Activated CD8-positive, alpha-beta memory T cell treated with anti-CD3 and anti-CD28 coated beads for 4 hours (primary cell): ENCODE measurements around the gene MTG2.

Experiments used
- DNase-seq, 2 donors: peaks; one replicate each; pipeline ENCODE4 v3.0.0-alpha.2; 2020; ENCODE audit warnings: low read depth in 2 of 2

Gene MTG2

GRCh38 chr20:62163485-62163865 lies 19.4 kb upstream of the MTG2 start:
- no peak for DNase-seq

GRCh38 chr20:62163986-62164762 lies 18.7 kb upstream of the MTG2 start:
- DNase-seq = no peak

GRCh38 chr20:62164879-62165761 lies 17.7 kb upstream of the MTG2 start:
- no peak for DNase-seq

GRCh38 chr20:62165762-62166399 lies 16.9 kb upstream of the MTG2 start:
- no peak for DNase-seq

- DNase-seq = no peak
Observed at GRCh38 chr20:62167474-62167873, 15.4 kb upstream of the MTG2 start.

- DNase-seq = no peak
Observed at GRCh38 chr20:62168061-62168460, 14.8 kb upstream of the MTG2 start.

GRCh38 chr20:62168890-62169435 lies 13.9 kb upstream of the MTG2 start:
- DNase-seq = no peak

- no peak for DNase-seq
Observed at GRCh38 chr20:62170536-62170935, 12.3 kb upstream of the MTG2 start.

- no peak for DNase-seq
Observed at GRCh38 chr20:62171245-62171644, 11.6 kb upstream of the MTG2 start.

- no peak for DNase-seq
Observed at GRCh38 chr20:62172666-62173065, 10.2 kb upstream of the MTG2 start.

GRCh38 chr20:62174021-62174804 lies 8.6 kb upstream of the MTG2 start:
- DNase-seq = no peak

GRCh38 chr20:62174870-62175624 lies 7.8 kb upstream of the MTG2 start:
- no peak for DNase-seq

GRCh38 chr20:62175711-62176110 lies 7.1 kb upstream of the MTG2 start:
- no peak for DNase-seq

- DNase-seq = no peak
Observed at GRCh38 chr20:62176866-62177265, 6.0 kb upstream of the MTG2 start.

GRCh38 chr20:62177307-62177706 lies 5.5 kb upstream of the MTG2 start:
- no peak for DNase-seq

- no peak for DNase-seq
Observed at GRCh38 chr20:62178316-62179161, 4.3 kb upstream of the MTG2 start.

GRCh38 chr20:62179162-62179504 lies 3.7 kb upstream of the MTG2 start:
- no peak for DNase-seq

- no peak for DNase-seq
Observed at GRCh38 chr20:62181808-62182207, 1.0 kb upstream of the MTG2 start.

GRCh38 chr20:62183426-62184142 lies 756 bp downstream of the MTG2 start:
- DNase-seq = no peak
